ENCODE data around the gene ALAD.

- TF ChIP-seq CTCF (IDR thresholded peaks at IDR 0.05) (no peak), POLR2AphosphoS5 (IDR thresholded peaks at IDR 0.05) (no peak)
These were observed 20.6 kb upstream of the ALAD start for GRCh38 chr9:113421726-113422125.

Measured in sigmoid colon (tissue), 4 donors.